ENCODE measurements around the gene TMEM131L.

TMEM131L gene

GRCh38 chr4:153651116-153651515 is 185.0 kb downstream of the TMEM131L start:
- Histone ChIP-seq H3K27ac (peak overlapping the region in 1 of 2 donors; percentile 30), H3K27me3 (no peaks in the 10 kb centered on the region), H3K4me1 (peaks cover 0 to 57% (median 19%) of the 10 kb centered on the region in 4 donors), H3K4me3 (no peak overlapping the region), H3K9me3 (no peaks in the 10 kb centered on the region), H3K36me3 (no peaks in the 10 kb centered on the region)
- no peak for DNase-seq
- intact Hi-C loops (cut with DNase I; ENCODE audit: low total_unique reads) = no loop called here
- no peak for TF ChIP-seq CTCF (IDR thresholded peaks at IDR 0.05)

GRCh38 chr4:153651587-153651986 is 185.4 kb downstream of the TMEM131L start:
- intact Hi-C loops (cut with DNase I; ENCODE audit: low total_unique reads) = no loop called here
- H3K27me3 ChIP-seq = no peaks in the 10 kb centered on the region
- DNase-seq = peak in 1 of 2 donors; percentile 72
- no peaks in the 10 kb centered on the region for H3K36me3 ChIP-seq
- no peaks in the 10 kb centered on the region for H3K9me3 ChIP-seq
- no peak overlapping the region for H3K4me3 ChIP-seq
- peaks cover 0 to 57% (median 23%) of the 10 kb centered on the region in 4 donors for H3K4me1 ChIP-seq
- peak overlapping the region; percentile 20 to 30 for H3K27ac ChIP-seq
- TF ChIP-seq CTCF (IDR thresholded peaks at IDR 0.05) = no peak

GRCh38 chr4:153652051-153652784 is 186.1 kb downstream of the TMEM131L start:
- no peak for DNase-seq

GRCh38 chr4:153655002-153655541 is 188.9 kb downstream of the TMEM131L start:
- Histone ChIP-seq H3K4me3 (peak overlapping the region; percentile 3 to 6), H3K4me1 (peaks cover 0 to 44% (median 24%) of the 10 kb centered on the region in 4 donors), H3K36me3 (no peaks in the 10 kb centered on the region), H3K27ac (peak overlapping the region; percentile 46 to 55), H3K9me3 (no peaks in the 10 kb centered on the region), H3K27me3 (no peaks in the 10 kb centered on the region)
- intact Hi-C loops (cut with DNase I; ENCODE audit: low total_unique reads) = no loop called here
- DNase-seq = no peak
- TF ChIP-seq CTCF (IDR thresholded peaks at IDR 0.05) = no peak

More at GRCh38 chr4:153652051-153652784, 186.1 kb downstream of the TMEM131L start:
- no peaks in the 10 kb centered on the region for H3K27me3 ChIP-seq
- H3K27ac ChIP-seq = peak overlapping the region; percentile 20 to 30
- H3K36me3 ChIP-seq = no peaks in the 10 kb centered on the region
- no peak overlapping the region for H3K4me3 ChIP-seq
- intact Hi-C loops (cut with DNase I; ENCODE audit: low total_unique reads) = no loop called here
- no peak for TF ChIP-seq CTCF (IDR thresholded peaks at IDR 0.05)
- peaks cover 0 to 58% (median 26%) of the 10 kb centered on the region in 4 donors for H3K4me1 ChIP-seq
- no peaks in the 10 kb centered on the region for H3K9me3 ChIP-seq

- no peaks in the 10 kb centered on the region for H3K36me3 ChIP-seq
- intact Hi-C loops (cut with DNase I; ENCODE audit: low total_unique reads) = no loop called here
- peak overlapping the region in 1 of 2 donors; percentile 3 for H3K4me3 ChIP-seq
- peak; percentile 89 to 93 for DNase-seq
- no peaks in the 10 kb centered on the region for H3K9me3 ChIP-seq
- H3K27ac ChIP-seq = peak overlapping the region; percentile 46 to 55
- no peak for TF ChIP-seq CTCF (IDR thresholded peaks at IDR 0.05)
- H3K4me1 ChIP-seq = peaks cover 0 to 50% (median 25%) of the 10 kb centered on the region in 4 donors
- H3K27me3 ChIP-seq = no peaks in the 10 kb centered on the region
Observed at GRCh38 chr4:153655928-153656327, 189.8 kb downstream of the TMEM131L start.
